ENCODE data around the gene TMEM235. TPM values are rescaled to one million over a fixed set of nuclear protein-coding genes. Genes with fewer than 3 reads are reported as not detected.
"Not testable (repeated sequence)": the region's sequence is repeated elsewhere in the genome, so short reads cannot be mapped to it uniquely, and the experiment has no call there.

The TMEM235 gene
- total RNA-seq, 1 experiment from 2014 or later = not detected

DNA sequence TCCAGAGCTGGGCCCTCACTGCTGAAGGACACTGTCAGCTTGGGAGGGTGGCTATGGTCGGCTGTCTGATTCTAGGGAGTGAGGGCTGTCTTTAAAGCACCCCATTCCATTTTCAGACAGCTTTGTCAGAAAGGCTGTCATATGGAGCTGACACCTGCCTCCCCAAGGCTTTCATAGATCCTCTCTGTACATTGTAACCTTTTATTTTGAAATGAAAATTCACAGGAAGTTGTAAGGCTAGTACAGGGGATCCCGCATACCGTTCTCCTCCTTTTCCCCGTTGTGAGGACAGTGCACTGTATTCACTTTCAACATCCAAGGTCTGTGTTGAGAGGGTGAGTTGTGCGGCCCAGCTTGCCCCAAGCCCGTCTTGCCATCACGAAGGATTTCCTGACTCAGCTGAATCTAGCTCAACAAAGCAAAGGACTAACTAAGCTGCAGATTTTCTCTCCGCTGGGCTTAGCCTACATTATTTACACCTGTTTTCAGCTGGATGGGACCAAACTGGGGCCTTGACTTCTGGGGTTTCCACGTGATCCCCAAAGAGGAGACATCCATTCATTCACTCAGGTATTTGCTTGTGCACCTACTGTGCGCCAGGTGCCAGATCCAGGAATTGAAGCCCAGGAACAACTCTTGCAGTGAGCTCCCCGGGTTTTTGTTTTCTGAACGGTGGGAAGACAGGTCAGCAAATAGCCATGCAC lies 5.2 kb upstream of the TMEM235 start:
- Histone ChIP-seq H3K27me3 (replicated peaks) (peaks cover 14% of the 10 kb centered on the region), H3K27ac (no peak overlapping the region), H3K9me3 (replicated peaks) (no peaks in the 10 kb centered on the region), H3K4me1 (replicated peaks) (no peaks in the 10 kb centered on the region), H3K4me3 (no peak overlapping the region), H3K36me3 (peaks cover 44% of the 10 kb centered on the region)
- DNase-seq (ENCODE audit: low read depth in 1 of 2, low spot score in 2 of 2) = no peak

DNA sequence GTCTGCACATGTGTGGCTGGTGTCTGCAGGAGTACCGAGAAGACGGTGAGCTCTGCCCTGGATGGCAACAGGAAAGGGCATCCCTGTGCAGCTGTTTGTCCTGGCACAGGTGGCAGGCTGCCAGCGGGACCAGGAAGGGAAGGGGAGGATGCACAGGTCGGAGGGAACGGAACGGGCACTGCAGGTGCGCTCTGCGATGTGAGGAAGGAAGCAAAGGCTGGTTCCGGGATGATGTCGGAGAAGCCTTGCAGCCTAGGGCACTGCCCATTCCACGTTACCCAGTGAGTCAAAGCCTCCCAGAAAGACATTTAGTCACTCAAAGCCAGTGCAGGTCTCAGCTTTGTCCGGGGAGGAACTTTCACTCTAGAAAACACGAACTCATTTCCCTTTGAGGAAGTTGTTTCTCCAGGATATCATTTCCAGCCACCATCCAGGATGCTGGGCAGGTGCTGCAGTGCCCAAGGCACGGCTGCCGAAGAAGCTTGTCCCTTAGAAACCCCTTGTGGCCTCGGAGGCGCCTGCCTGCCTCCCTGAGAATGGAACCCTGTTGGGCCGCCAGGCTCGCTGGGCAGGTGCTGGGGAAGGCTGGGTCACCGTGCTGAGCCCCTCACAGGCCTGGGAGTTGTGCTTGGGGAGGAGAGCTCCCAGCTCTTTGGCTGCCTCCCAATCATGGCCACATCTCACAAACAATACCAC lies 4.5 kb upstream of the TMEM235 start:
- Histone ChIP-seq H3K27ac (no peak overlapping the region), H3K4me3 (no peak overlapping the region), H3K27me3 (replicated peaks) (peaks cover 19% of the 10 kb centered on the region), H3K4me1 (replicated peaks) (no peaks in the 10 kb centered on the region), H3K36me3 (peaks cover 37% of the 10 kb centered on the region), H3K9me3 (replicated peaks) (no peaks in the 10 kb centered on the region)
- no peak for DNase-seq (ENCODE audit: low read depth in 1 of 2, low spot score in 2 of 2)

DNA sequence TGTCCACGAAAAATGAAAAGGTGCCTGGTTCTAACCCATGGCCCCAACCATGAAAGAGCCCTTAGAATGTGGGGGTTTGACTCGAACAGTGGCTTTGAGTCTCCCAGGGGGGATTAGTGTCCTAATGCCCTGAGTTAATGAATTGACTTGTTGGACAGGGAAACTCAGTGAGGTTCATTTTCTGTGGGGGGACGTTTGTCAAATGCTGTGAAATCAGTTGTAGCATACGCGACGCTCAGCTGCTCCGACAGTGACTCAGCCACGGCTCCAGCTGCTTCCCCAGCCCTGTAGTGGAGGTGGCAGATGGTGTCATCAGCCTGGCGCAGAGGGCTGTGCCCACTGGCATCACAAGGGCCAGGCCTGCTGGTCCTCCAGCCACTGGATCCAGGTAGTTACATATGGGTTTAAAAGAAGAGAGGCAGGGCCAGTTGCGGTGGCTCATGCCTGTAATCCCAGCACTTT lies 3.9 kb upstream of the TMEM235 start:
- H3K9me3 ChIP-seq (replicated peaks) = no peaks in the 10 kb centered on the region
- no peak overlapping the region for H3K27ac ChIP-seq
- DNase-seq (ENCODE audit: low read depth in 1 of 2, low spot score in 2 of 2) = no peak
- H3K36me3 ChIP-seq = peaks cover 33% of the 10 kb centered on the region
- no peaks in the 10 kb centered on the region; the same call in 1 of the 2 replicates for H3K4me1 ChIP-seq (replicated peaks)
- H3K27me3 ChIP-seq (replicated peaks) = peaks cover 25% of the 10 kb centered on the region
- no peak overlapping the region for H3K4me3 ChIP-seq

DNA sequence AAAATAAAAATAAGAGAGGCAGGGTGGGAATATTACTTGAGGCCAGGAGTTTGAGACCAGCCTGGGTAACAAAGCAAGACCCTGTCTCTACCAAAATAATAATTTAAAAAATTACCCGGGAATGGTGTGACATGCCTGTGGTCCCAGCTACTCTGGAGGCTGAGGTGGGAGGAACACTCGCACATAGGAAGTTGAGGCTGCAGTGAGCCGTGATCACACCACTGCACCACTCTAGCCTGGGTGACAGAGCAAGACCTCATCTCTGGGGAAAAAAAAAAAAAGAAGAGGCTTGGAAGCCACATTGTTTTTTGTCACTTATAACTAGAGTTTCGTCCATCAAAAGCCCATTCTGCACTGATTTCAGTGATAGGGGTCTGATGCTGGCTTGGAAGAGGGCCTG lies 3.3 kb upstream of the TMEM235 start:
- no peak for DNase-seq (ENCODE audit: low read depth in 1 of 2, low spot score in 2 of 2)
- H3K36me3 ChIP-seq = peaks cover 26% of the 10 kb centered on the region
- H3K4me3 ChIP-seq = no peak overlapping the region
- H3K27ac ChIP-seq = no peak overlapping the region
- H3K9me3 ChIP-seq (replicated peaks) = no peaks in the 10 kb centered on the region
- H3K4me1 ChIP-seq (replicated peaks) = no peaks in the 10 kb centered on the region; the same call in 1 of the 2 replicates
- peaks cover 32% of the 10 kb centered on the region for H3K27me3 ChIP-seq (replicated peaks)

DNA sequence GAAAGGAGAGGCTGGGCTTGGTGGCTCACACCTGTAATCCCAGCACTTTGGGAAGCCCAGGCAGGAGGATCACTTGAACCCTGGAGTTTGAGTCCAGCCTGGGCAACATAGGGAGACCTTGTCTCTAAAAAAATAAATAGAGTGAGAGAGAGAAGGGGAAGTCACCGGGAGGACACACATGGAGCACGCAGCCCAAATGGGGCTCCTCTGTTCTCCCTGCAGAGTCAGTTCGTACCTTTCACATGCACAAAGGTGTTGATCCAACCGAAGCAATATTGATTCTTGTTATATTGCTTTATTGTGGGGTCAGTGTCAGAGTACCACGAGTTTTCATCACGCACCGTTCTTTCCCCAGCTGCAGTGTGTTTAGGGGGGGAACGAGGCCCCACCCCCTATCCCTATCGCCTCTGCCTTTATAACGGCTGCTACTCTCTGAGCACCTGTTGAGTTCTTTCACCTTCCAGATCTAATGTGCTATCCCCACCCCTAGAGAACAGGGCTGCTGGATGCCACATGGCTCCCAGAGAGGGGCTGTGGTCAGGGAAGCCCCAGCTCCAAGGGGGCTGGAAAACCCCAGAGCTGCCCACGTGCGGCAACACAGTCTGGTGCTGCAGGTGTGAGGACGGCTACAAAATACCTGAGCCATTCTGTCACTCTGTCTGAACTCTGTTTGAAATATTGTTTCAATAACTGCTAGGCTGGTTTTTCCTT lies 1.0 kb upstream of the TMEM235 start:
- no peak overlapping the region for H3K4me3 ChIP-seq
- H3K9me3 ChIP-seq (replicated peaks) = no peaks in the 10 kb centered on the region
- no peaks in the 10 kb centered on the region; the same call in 1 of the 2 replicates for H3K4me1 ChIP-seq (replicated peaks)
- H3K36me3 ChIP-seq = peaks cover 4% of the 10 kb centered on the region
- DNase-seq (ENCODE audit: low read depth in 1 of 2, low spot score in 2 of 2) = no peak
- H3K27me3 ChIP-seq (replicated peaks) = peaks cover 33% of the 10 kb centered on the region
- no peak overlapping the region for H3K27ac ChIP-seq

DNA sequence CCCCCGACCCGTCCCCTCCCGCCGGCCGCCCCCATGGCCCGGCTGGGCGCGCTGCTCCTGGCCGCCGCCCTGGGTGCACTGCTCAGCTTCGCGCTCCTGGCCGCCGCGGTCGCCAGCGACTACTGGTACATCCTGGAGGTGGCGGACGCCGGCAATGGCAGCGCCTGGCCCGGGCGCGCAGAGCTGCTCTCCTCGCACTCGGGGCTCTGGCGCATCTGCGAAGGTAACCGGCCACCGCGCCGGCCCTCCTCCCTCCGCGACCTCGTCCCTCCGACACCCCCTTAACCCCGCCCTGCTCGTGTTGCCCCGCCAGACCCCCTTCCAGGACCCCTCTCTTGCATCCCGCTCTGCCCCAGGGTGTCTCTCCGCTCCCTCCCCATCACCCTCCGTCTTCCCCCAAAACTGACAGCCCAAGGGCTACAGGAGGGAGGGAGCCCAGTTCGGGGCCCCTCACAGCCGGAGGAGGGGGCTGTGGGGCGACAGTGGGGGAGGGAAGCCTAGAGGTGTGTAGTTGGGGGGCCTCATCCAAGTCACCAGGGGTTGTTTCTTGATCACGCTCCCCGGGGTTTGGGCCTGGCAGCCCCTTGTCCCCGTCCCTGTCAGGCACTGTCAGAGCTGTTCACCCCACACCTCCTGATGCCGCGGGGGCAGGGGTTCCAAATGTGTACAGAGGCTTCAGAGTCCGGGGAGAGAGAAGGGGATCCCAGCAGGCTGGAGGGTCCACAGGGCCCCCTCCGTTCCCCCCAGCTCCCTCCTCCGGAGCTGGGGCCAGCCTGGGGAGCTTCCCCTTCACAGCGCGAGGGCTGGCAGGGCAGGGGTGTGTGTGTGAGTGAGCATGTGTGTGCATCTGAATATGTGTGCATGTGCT lies 794 bp downstream of the TMEM235 start:
- Histone ChIP-seq H3K4me3 (no peak overlapping the region), H3K4me1 (replicated peaks) (no peaks in the 10 kb centered on the region; the same call in 1 of the 2 replicates), H3K27ac (no peak overlapping the region), H3K9me3 (replicated peaks) (no peaks in the 10 kb centered on the region), H3K36me3 (no peaks in the 10 kb centered on the region), H3K27me3 (replicated peaks) (peaks cover 33% of the 10 kb centered on the region)
- DNase-seq (ENCODE audit: low read depth in 1 of 2, low spot score in 2 of 2) = no peak

DNA sequence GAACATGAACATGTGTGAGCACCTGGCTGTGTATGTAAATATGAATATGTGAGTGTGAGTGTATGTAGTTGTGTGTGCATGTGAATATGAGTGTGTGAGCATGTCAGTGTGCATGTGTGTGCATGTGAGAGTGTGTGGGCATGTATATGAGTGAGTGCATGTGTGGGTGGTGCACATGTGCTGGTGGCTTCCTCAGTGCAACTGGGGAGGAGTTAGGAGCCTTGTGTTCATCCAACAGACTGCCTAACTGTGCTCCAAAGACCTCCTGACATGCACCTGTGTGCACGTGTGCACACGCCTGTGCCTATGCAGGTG lies 1.4 kb downstream of the TMEM235 start:
- Histone ChIP-seq H3K4me1 (replicated peaks) (no peaks in the 10 kb centered on the region; the same call in 1 of the 2 replicates), H3K27me3 (replicated peaks) (peaks cover 33% of the 10 kb centered on the region), H3K4me3 (no peak overlapping the region), H3K27ac (no peak overlapping the region), H3K9me3 (replicated peaks) (no peaks in the 10 kb centered on the region), H3K36me3 (no peaks in the 10 kb centered on the region)
- DNase-seq (ENCODE audit: low read depth in 1 of 2, low spot score in 2 of 2) = no peak

DNA sequence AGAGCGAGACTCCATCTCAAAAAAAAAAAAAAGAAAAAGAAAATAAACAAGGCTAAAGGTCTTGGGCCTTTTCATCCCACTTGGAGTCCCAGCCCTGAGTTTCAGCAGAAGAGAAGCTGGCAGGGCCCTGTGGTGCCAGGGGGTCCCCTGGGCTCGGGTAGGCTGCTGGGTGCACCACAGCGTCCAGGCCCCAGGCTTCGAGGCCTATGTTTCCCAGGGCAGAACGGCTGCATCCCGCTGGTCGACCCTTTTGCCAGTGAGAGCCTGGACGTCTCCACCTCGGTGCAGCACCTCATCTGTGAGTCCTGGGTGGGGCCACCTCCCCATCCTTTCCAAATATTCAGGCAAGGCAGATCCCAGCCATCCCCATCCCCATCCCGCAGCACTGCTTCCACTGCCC lies 2.2 kb downstream of the TMEM235 start:
- H3K4me1 ChIP-seq (replicated peaks) = no peaks in the 10 kb centered on the region; the same call in 1 of the 2 replicates
- H3K27ac ChIP-seq = no peak overlapping the region
- peaks cover 33% of the 10 kb centered on the region for H3K27me3 ChIP-seq (replicated peaks)
- no peaks in the 10 kb centered on the region for H3K36me3 ChIP-seq
- H3K4me3 ChIP-seq = no peak overlapping the region
- no peak for DNase-seq (ENCODE audit: low read depth in 1 of 2, low spot score in 2 of 2)
- H3K9me3 ChIP-seq (replicated peaks) = no peaks in the 10 kb centered on the region

DNA sequence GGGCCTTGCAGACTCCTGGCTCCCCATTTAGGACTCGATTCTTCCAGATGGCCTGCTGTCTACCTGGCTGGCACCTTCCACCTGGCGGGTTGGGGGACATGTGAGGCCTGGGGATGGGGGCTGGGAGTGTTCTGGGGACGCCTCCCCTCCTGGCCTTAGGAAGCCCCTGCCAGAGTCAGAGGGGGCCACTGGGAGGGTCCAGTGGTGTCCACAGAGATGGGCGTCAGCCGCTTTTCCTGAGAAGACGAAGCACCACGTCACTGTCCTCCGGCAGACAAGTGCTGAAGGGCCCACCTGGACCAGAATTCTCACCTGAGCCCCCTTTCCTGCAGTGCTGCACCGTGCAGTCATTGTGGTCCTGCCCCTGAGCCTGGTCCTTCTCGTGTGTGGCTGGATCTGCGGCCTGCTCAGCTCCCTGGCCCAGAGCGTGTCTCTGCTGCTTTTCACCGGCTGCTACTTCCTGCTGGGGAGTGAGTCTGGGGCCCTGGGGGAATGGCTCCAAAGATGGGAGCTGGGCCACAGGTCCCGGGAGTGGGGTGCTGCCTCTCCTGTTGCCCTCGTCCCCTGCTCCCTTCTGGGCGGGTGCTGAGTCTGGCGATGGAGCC lies 2.9 kb downstream of the TMEM235 start:
- no peaks in the 10 kb centered on the region; the same call in 1 of the 2 replicates for H3K4me1 ChIP-seq (replicated peaks)
- no peak for DNase-seq (ENCODE audit: low read depth in 1 of 2, low spot score in 2 of 2)
- H3K27ac ChIP-seq = no peak overlapping the region
- H3K36me3 ChIP-seq = no peaks in the 10 kb centered on the region
- H3K9me3 ChIP-seq (replicated peaks) = no peaks in the 10 kb centered on the region
- H3K27me3 ChIP-seq (replicated peaks) = peaks cover 33% of the 10 kb centered on the region
- no peak overlapping the region for H3K4me3 ChIP-seq

DNA sequence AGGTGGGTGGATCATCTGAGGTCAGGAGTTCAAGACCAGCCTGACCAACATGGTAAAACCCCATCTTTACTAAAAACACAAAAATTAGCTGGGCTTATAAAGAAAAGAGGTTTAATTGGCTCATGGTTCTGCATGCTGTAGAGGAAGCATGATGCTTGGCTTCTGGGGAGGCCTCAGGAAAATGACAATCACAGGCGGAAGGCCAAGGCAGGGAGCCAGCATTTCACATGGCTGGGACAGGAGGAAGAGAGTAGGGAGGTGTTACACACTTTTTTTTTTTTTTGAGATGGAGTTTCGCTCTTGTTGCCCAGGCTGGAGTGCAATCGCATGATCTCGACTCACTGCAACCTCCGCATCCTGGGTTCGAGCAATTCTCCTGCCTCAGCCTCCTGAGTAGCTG lies 3.6 kb downstream of the TMEM235 start:
- H3K36me3 ChIP-seq; DNase-seq (ENCODE audit: low read depth in 1 of 2, low spot score in 2 of 2); H3K4me3 ChIP-seq; H3K27ac ChIP-seq; H3K9me3 ChIP-seq (replicated peaks); H3K4me1 ChIP-seq (replicated peaks): not testable (repeated sequence)
- peaks cover 30% of the 10 kb centered on the region for H3K27me3 ChIP-seq (replicated peaks)

DNA sequence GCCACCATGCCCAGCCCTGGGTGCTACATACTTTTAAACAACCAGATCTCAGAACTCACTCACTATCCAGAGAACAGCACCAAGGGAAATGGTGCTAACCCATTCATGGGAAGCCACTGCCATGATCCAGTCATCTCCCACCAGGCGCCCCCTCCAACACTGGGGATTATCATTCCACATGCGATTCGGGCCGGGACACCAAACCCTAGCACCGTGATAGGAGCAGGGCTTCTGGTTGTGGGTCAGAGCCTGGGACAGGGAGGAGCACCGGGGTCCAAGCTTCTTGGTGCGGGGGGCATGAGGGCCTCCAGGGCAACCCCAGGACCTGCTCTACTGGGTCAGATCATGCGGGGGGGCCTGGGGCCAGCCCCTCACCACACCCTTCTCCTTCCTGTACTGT lies 4.5 kb downstream of the TMEM235 start:
- Histone ChIP-seq H3K36me3 (no peaks in the 10 kb centered on the region), H3K4me3 (no peak overlapping the region), H3K27ac (no peak overlapping the region), H3K4me1 (replicated peaks) (no peaks in the 10 kb centered on the region; the same call in 1 of the 2 replicates), H3K9me3 (replicated peaks) (no peaks in the 10 kb centered on the region), H3K27me3 (replicated peaks) (peaks cover 23% of the 10 kb centered on the region)
- DNase-seq (ENCODE audit: low read depth in 1 of 2, low spot score in 2 of 2) = no peak

DNA sequence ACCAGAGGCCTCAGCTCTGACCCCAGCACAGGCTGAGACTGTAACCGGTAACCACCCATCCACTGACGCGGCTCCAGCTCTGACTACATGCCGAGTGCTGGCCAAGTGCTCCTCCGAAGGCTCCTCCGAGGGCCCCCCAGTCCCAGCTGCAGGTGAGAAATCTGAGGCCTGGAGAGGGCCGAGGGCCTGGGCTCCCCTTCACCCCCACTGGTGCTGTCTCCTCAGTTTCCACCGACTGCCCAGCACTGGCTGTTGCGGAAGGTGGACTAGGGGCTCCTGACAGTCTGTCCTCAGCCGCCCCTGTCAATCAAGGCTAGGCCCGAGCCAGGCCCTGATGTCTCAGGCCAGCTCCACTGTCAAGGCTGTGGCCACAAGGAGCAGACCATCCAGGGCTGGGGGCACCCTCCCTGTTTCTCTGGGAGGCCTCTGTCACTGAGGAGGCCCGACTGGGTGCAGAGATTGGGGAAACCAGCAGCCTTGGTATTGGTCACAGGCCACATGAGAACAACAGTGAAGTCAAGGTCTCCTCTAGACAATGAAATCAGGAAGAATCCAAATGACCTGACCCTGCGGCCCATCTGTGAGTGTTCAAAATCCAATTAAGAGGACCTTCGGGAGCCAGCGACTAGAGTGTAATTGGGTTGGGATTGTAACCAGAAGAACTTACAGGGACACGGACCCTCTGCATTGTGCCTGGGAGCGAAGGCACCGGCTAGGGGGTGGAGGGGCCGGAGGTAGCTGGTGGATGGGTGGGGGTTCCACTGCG lies 5.1 kb downstream of the TMEM235 start:
- Histone ChIP-seq H3K4me3 (no peak overlapping the region), H3K9me3 (replicated peaks) (no peaks in the 10 kb centered on the region), H3K4me1 (replicated peaks) (no peaks in the 10 kb centered on the region; the same call in 1 of the 2 replicates), H3K36me3 (no peaks in the 10 kb centered on the region), H3K27ac (no peak overlapping the region), H3K27me3 (replicated peaks) (peaks cover 16% of the 10 kb centered on the region)
- no peak for DNase-seq (ENCODE audit: low read depth in 1 of 2, low spot score in 2 of 2)
